ACHN (cell line): Measurements from ENCODE around the gene BMPR1B.

ENCODE experiments used
- DNase-seq: peaks from one replicate; pipeline ENCODE4 v3.0.0-alpha.2; 2015
- in situ Hi-C: cut with HindIII; loops from 2 replicates; pipeline ENCODE4 v1.10.0; 2017; ENCODE audit warnings: low sequenced_read_pairs, low pct_ligation_motif_present, low pct_unique_long_range_greater_than_20kb

BMPR1B gene

GRCh38 chr4:95087657-95088455 lies 330.1 kb downstream of the BMPR1B start:
- DNase-seq = no peak
- in situ Hi-C loops = no loop called here

- in situ Hi-C loops = no loop called here
- DNase-seq = no peak
Measured at GRCh38 chr4:95091272-95091671, 333.5 kb downstream of the BMPR1B start.

- in situ Hi-C loops = no loop called here
- no peak for DNase-seq
Measured at GRCh38 chr4:95092766-95093165, 335.0 kb downstream of the BMPR1B start.

- no peak for DNase-seq
- in situ Hi-C loops = no loop called here
Measured at GRCh38 chr4:95093460-95093859, 335.7 kb downstream of the BMPR1B start.

- in situ Hi-C loops = no loop called here
Measured at GRCh38 chr4:95093936-95094929, 336.5 kb downstream of the BMPR1B start.

GRCh38 chr4:95095348-95095974 lies 337.7 kb downstream of the BMPR1B start:
- in situ Hi-C loops = no loop called here

More at GRCh38 chr4:95093936-95094929, 336.5 kb downstream of the BMPR1B start:
- DNase-seq = no peak

GRCh38 chr4:95102162-95102790 lies 344.5 kb downstream of the BMPR1B start:
- DNase-seq = no peak
- in situ Hi-C loops = no loop called here

More at GRCh38 chr4:95095348-95095974, 337.7 kb downstream of the BMPR1B start:
- peak; percentile 39 for DNase-seq

GRCh38 chr4:95105112-95105511 lies 347.4 kb downstream of the BMPR1B start:
- in situ Hi-C loops = no loop called here
- no peak for DNase-seq

- DNase-seq = no peak
- in situ Hi-C loops = no loop called here
Measured at GRCh38 chr4:95105983-95106382, 348.2 kb downstream of the BMPR1B start.

- peak; percentile 12 for DNase-seq
- in situ Hi-C loops = no loop called here
Measured at GRCh38 chr4:95106408-95106928, 348.7 kb downstream of the BMPR1B start.

- in situ Hi-C loops = no loop called here
- no peak for DNase-seq
Measured at GRCh38 chr4:95107004-95107403, 349.2 kb downstream of the BMPR1B start.

- in situ Hi-C loops = no loop called here
- DNase-seq = no peak
Measured at GRCh38 chr4:95107635-95108034, 349.9 kb downstream of the BMPR1B start.

- no peak for DNase-seq
- in situ Hi-C loops = no loop called here
Measured at GRCh38 chr4:95108883-95109421, 351.2 kb downstream of the BMPR1B start.

GRCh38 chr4:95114521-95114920 lies 356.8 kb downstream of the BMPR1B start:
- no peak for DNase-seq
- in situ Hi-C loops = no loop called here

- in situ Hi-C loops = no loop called here
Measured at GRCh38 chr4:95118497-95118896, 360.7 kb downstream of the BMPR1B start.

GRCh38 chr4:95120456-95120855 lies 362.7 kb downstream of the BMPR1B start:
- DNase-seq = no peak
- in situ Hi-C loops = no loop called here

More at GRCh38 chr4:95118497-95118896, 360.7 kb downstream of the BMPR1B start:
- DNase-seq = no peak

GRCh38 chr4:95122001-95122400 lies 364.2 kb downstream of the BMPR1B start:
- DNase-seq = no peak
- in situ Hi-C loops = no loop called here

- in situ Hi-C loops = no loop called here
- DNase-seq = peak; percentile 61
Measured at GRCh38 chr4:95124906-95125504, 367.2 kb downstream of the BMPR1B start.
